Epithelial cell of esophagus (primary cell): Measurements from ENCODE around the gene RILPL1.
"Not testable (repeated sequence)": the region's sequence is repeated elsewhere in the genome, so short reads cannot be mapped to it uniquely, and the experiment has no call there.

ENCODE experiments used
- DNase-seq: peaks from one replicate; pipeline ENCODE4 v3.0.0; 2010; ENCODE audit warnings: low read depth
- H3K4me3 ChIP-seq: 2 replicates; pipeline ENCODE4 v1.5.1; 2011; ENCODE audit warnings: mild to moderate bottlenecking, low read length, control low read depth
- CTCF ChIP-seq: IDR thresholded peaks from 2 replicates; pipeline ENCODE4 v1.5.1; 2011; ENCODE audit warnings: low read depth, mild to moderate bottlenecking, low read length, control low read depth, inconsistent platforms; ENCODE audit not compliant: insufficient read depth; ENCODE audit errors: missing control alignments

RILPL1 gene

GRCh38 chr12:123474485-123475245 is 58.9 kb downstream of the RILPL1 start:
- TF ChIP-seq CTCF, result no peak
- no peak overlapping the region for H3K4me3 ChIP-seq
- no peak for DNase-seq

- DNase-seq, result no peak
Observed at GRCh38 chr12:123472438-123472849, 61.1 kb downstream of the RILPL1 start.

GRCh38 chr12:123471374-123472068 is 62.0 kb downstream of the RILPL1 start:
- no peak for TF ChIP-seq CTCF
- peak; percentile 40 for DNase-seq
- no peak overlapping the region for H3K4me3 ChIP-seq

More at GRCh38 chr12:123472438-123472849, 61.1 kb downstream of the RILPL1 start:
- H3K4me3 ChIP-seq, result no peak overlapping the region
- TF ChIP-seq CTCF, result no peak

- no peak for TF ChIP-seq CTCF
- H3K4me3 ChIP-seq, result no peak overlapping the region
- no peak for DNase-seq
Observed at GRCh38 chr12:123469978-123470377, 63.5 kb downstream of the RILPL1 start.

- peak; percentile 14 for TF ChIP-seq CTCF
- DNase-seq, result no peak
- H3K4me3 ChIP-seq, result no peak overlapping the region
Observed at GRCh38 chr12:123468786-123469185, 64.7 kb downstream of the RILPL1 start.

GRCh38 chr12:123465084-123465483 is 68.4 kb downstream of the RILPL1 start:
- H3K4me3 ChIP-seq, result no peak overlapping the region
- DNase-seq, result no peak
- TF ChIP-seq CTCF, result no peak

- H3K4me3 ChIP-seq, DNase-seq: not testable (repeated sequence)
Observed at GRCh38 chr12:123463174-123463573, 70.3 kb downstream of the RILPL1 start.
